Effector CD8-positive, alpha-beta T cell (primary cell): ENCODE results near the gene SLAMF8.

ENCODE experiments used
- DNase-seq: peaks from one replicate; lab custom pipeline; 2025; lab: John Stamatoyannopoulos, UW
- total RNA-seq, 4 experiments: gene quantifications; one replicate each; lab custom pipeline; 2026; lab: John Stamatoyannopoulos, UW

Gene SLAMF8
- total RNA-seq = 0 to 0.49 (median 0.36) reads per million in 4 experiments

GRCh38 chr1:159826441-159827101 lies at the start of gene SLAMF8:
Gene SLAMF8, plus strand, starts transcription at chr1:159826873. Its CDS starts 26 bp downstream, at chr1:159826899.
- no peak for DNase-seq

- no peak for DNase-seq
Observed at GRCh38 chr1:159778266-159778665, 48.4 kb upstream of the SLAMF8 start.

- DNase-seq = no peak
Observed at GRCh38 chr1:159779403-159779851, 47.2 kb upstream of the SLAMF8 start.

DNA sequence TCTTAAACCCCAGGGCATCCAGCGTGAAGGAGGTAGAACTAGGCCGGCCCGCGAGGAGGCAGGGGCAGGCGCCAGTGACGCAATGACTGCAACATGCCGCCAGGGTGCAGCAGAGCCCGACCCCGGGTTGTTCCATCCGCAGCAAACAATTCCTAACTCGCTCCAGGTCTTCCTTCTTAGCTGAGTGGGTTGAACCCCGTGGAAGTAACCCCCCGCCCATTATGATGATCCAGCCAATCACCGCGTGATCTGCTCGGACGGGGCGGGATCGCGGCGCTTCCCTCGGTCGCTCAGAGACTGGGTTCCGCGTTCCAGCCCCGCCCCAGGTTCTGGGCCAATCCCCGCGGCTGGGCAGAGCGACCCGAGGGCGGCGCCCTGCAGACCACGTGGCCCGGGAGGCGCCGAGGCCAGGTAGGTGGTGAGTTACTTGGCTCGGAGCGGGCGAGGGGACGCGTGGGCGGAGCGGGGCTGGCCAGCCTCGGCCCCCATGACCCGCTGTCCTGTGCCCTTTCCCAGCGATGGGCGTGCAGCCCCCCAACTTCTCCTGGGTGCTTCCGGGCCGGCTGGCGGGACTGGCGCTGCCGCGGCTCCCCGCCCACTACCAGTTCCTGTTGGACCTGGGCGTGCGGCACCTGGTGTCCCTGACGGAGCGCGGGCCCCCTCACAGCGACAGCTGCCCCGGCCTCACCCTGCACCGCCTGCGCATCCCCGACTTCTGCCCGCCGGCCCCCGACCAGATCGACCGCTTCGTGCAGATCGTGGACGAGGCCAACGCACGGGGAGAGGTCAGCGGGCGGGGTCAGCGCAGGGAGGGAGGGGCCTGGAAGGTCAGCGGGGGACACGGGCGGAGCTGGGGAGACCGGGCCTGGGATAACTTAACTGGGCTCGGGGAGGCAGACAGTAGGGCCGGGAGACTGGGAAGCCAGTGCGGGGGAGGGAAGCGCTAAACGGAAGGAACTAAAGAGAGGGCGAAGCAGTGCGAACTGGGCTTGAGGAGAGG lies 45.8 kb upstream of the SLAMF8 start, which contains the start of gene DUSP23:
Gene DUSP23 (plus strand): TSS at position 380 of the 1,000 bp plus-strand sequence. CDS start 139 bp downstream, at position 519.
- DNase-seq = peak; percentile 93

DNA sequence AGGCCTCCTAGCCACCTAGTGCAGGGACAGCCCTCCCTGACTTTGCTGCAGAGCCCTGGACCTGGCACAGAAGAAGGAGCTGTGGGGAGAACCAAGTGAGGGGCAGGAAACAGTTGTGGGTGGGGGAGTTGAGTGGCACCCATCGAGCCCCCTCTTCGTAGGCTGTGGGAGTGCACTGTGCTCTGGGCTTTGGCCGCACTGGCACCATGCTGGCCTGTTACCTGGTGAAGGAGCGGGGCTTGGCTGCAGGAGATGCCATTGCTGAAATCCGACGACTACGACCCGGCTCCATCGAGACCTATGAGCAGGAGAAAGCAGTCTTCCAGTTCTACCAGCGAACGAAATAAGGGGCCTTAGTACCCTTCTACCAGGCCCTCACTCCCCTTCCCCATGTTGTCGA lies 44.7 kb upstream of the SLAMF8 start:
- DNase-seq = no peak

DNA sequence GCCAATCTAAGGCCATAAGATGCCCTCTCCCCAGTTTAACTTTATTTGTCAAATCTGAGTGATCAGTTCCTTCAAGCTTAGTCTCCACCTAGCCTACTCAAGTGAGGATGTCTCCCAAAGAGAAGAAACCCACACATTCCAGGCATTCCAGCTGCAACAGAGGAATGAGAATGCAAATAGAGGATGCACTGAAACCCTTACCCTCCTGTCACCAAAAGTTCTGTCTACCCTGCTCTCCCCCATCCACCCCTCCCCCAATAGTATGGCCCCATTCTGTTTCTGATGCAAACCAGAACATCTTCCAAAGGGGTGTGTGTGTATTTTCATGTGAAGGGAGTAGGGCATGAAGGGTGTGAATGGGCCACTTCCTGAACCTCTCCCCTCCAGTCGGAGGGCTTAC lies 42.9 kb upstream of the SLAMF8 start:
- DNase-seq = no peak

DNA sequence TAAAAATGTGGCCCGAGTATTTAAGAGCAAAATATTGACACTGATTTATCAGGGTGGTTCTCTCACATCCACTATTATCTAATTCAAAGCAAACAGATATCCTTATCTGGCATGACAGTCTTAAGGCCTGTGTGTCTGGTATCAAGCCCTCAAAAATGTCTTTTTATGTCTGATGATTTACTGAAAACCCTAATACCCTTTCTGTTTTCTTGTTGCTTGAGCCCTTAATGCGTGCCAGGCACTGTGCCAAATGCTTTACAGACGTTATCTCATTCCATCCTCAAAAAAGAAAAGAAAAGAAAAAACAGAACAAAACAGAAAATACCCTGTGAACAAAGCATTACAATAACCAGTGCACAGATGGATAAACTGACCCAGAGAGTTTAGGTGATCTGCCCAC lies 40.2 kb upstream of the SLAMF8 start:
- no peak for DNase-seq

- no peak for DNase-seq
Observed at GRCh38 chr1:159786966-159787365, 39.7 kb upstream of the SLAMF8 start.

GRCh38 chr1:159790237-159790917 lies 36.3 kb upstream of the SLAMF8 start:
- no peak for DNase-seq

GRCh38 chr1:159791031-159791430 lies 35.6 kb upstream of the SLAMF8 start:
- no peak for DNase-seq

DNA sequence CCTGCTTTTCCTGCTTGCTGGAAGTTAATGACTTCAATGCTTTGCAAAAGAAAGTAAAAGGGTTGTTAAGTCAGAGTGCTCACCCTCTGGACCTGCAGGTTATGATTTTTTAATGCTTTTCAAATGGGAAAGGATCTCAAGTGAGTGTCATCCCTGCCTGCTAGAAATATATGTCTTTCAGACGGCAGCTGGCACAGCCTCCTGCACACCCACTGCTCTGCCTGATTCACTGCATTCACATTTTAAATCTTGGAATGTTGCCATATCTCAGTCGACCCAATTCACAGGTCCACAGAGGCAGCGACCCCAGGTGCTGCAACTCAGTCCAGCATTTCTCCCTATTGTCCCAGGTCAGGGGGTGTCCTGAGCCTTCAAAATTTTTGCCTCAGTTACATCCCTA lies 35.2 kb upstream of the SLAMF8 start:
- DNase-seq = no peak

GRCh38 chr1:159795534-159795933 lies 31.1 kb upstream of the SLAMF8 start:
- DNase-seq = no peak

DNA sequence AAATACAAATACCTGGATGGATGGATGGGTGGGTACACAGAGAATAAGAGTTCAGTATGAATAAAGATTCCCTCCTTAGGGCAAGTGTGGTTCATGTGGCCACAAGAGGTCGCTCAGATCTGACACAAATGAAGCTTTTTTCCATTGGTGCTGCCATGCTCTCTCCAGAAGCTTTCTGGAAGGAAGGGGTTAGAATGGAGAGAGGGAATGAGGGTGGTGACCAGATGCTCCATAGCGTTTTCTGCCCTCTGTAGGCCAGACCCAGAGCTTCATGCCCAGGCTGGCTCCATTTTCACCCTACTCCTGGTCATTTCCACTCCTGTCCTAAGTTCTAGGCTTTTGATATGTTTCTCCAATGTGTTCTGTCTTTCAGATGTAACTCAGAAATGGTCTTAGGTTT lies 27.8 kb upstream of the SLAMF8 start:
- peak; percentile 7 for DNase-seq

DNA sequence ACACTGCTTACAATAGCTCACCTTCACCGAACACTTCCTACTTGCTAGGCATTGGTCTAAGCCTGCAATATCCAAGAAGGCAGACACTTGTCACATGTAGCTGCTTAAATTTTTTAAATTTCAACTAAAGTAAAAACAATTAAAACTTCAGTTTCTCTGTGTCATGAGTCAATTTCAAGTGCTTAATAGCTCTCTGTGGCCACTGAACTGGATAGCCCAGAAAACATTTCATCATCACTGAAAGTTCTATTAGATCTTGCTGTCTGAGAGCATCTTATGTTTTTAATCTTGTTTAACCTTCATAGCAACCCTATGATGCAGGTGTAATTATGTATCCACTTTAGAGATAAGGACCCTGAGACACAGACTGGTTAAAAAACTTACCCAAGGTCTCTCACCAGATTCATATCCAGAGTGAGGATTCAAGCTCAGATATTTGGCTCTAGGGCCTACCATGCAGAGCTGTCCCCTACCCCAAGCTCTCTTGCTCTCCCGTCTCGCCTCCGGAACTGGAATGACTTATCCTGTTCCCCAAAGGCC lies 27.2 kb upstream of the SLAMF8 start:
- DNase-seq = no peak

GRCh38 chr1:159800177-159800930 lies 26.3 kb upstream of the SLAMF8 start:
- no peak for DNase-seq

GRCh38 chr1:159802111-159802510 lies 24.6 kb upstream of the SLAMF8 start, which contains the start of gene FCRL6:
Gene FCRL6, plus strand, starts transcription at chr1:159802360. Its CDS starts 65 bp downstream, at chr1:159802425.
- no peak for DNase-seq

DNA sequence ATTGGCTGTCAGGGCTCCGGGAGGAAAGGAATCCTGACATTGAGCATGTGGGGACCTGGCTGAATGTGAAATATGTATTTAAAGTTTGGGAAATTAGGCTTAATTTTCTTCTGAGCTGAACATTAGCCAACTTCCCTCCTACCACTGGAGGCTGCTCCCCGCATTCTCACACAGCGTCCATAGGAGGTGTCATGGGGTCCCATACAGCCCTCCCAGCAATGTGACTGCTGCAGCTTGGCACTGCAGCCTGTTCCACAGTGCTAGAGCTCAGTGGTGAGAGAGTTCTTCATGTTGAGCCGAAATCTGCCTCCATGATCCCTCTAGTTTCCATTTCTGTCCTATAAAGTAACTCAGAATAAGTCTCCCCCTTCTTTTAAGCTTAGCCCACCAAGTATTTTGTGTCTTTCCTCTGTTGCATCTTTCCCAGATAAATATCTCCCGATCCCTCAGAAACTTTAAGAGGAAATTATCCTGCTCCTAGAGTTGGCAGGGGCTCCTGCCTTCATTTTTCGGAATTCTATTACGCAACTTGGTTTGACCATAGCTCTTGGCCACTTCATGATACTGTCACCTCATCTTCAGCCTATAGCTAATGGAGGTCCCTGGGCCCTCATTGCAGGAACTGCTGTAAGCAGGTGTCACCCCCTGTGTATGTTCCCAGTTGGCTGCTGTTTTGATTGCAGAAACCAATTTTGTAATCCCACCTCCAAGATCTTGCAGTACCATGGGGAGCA lies 22.6 kb upstream of the SLAMF8 start:
- DNase-seq = no peak

DNA sequence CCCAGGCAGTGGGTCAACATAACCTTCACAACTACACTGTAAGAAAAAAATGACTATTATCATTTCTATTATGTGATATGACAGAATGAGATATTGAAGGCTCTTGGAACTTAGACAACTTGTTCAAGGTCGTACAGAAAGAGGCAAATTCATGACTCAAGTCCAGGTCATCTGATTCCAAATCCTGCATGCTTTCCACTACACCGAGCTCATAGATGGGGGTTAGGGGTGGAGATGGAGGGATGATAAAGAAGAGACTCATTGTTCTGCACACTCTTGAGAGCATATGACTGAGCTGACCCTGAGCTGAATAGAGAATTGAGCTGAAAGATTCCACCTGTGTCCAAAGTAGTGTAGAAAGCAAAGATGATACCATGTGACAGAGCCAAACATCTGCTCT lies 21.7 kb upstream of the SLAMF8 start:
- no peak for DNase-seq

DNA sequence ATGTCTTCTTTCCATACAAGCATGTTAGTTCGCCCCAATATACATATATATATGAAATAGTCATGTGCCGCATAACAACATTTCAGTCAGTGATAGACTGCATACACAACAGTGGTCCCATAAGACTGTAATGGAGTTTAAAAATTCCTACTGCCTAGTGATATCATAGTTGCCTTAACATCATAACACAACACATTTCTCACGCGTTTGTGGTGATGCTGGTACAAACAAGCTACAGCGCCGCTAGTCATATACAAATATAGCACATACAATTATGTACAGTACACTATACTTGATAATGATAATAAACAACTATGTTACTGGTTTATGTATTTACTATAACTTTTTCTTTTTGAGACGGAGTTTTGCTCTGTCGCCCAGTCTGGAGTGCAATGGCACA lies 10.7 kb upstream of the SLAMF8 start:
- no peak for DNase-seq
